ENCODE measurements around the gene IL10RA. TPM values are rescaled to one million over a fixed set of nuclear protein-coding genes. Genes with fewer than 3 reads are reported as not detected.

IL10RA gene
- total RNA-seq, 4 donors from 2014 or later = 23.2 to 65.9 (median 44.4) TPM

GRCh38 chr11:118033443-118033842 lies 47.2 kb downstream of the IL10RA start:
- DNase-seq (ENCODE audit: low spot score) = no peak
- TF ChIP-seq, protein P1, sequence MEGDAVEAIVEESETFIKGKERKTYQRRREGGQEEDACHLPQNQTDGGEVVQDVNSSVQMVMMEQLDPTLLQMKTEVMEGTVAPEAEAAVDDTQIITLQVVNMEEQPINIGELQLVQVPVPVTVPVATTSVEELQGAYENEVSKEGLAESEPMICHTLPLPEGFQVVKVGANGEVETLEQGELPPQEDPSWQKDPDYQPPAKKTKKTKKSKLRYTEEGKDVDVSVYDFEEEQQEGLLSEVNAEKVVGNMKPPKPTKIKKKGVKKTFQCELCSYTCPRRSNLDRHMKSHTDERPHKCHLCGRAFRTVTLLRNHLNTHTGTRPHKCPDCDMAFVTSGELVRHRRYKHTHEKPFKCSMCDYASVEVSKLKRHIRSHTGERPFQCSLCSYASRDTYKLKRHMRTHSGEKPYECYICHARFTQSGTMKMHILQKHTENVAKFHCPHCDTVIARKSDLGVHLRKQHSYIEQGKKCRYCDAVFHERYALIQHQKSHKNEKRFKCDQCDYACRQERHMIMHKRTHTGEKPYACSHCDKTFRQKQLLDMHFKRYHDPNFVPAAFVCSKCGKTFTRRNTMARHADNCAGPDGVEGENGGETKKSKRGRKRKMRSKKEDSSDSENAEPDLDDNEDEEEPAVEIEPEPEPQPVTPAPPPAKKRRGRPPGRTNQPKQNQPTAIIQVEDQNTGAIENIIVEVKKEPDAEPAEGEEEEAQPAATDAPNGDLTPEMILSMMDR (IDR thresholded peaks at IDR 0.05) = no peak
- ATAC-seq (ENCODE audit: low FRiP score) = no peak

- no peak for DNase-seq (ENCODE audit: low spot score)
- ATAC-seq (ENCODE audit: low FRiP score) = no peak
- TF ChIP-seq, protein P1 (IDR thresholded peaks at IDR 0.05) = no peak
Observed at GRCh38 chr11:118042141-118042540, 55.9 kb downstream of the IL10RA start.

DNA sequence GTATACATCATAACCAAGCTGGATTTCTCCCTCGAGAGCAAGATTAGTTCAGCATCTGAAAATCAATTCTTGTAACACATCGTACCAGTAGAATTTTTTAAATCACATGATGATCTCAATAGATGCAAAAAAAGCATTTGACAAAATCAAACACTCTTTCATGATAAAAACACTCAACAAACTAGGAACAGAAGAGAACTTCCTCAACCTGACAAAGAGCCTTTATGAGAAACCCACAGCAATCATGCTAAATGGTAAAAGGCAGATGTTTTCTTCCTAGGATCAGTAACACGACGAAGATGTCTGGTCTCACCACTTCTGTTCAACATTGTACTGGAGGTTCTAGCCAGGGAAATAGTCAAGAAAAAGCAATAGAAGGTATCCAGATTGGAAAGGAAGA lies 56.6 kb downstream of the IL10RA start:
- ATAC-seq (ENCODE audit: low FRiP score) = no peak
- DNase-seq (ENCODE audit: low spot score) = no peak
- TF ChIP-seq, protein P1 (IDR thresholded peaks at IDR 0.05) = no peak

DNA sequence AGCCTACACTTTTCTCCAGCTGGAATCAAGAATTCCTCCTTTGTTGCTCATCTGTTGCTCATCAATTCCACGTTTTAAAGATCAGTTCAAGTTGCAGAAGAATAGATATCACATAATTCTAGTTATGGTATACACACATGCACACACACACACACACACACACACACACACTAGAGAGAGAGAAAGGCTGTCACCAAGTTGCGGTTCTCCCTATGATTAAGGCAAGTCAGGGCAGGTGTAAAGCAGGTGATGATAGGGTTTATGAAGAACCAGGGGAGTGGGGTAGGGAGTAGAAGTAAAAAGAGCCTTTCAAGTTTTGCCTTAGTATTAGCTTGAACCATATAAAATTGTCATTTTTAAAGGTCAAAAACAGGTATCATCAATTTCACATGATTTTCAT lies 59.0 kb downstream of the IL10RA start:
- TF ChIP-seq, protein P1 (IDR thresholded peaks at IDR 0.05) = no peak
- peak; percentile 59 for ATAC-seq (ENCODE audit: low FRiP score)
- DNase-seq (ENCODE audit: low spot score) = no peak

- no peak for ATAC-seq (ENCODE audit: low FRiP score)
- TF ChIP-seq, protein P1 (IDR thresholded peaks at IDR 0.05) = no peak
- DNase-seq (ENCODE audit: low spot score) = no peak
Observed at GRCh38 chr11:118046051-118046963, 60.1 kb downstream of the IL10RA start.

- DNase-seq (ENCODE audit: low spot score) (no peak), ATAC-seq (ENCODE audit: low FRiP score) (no peak)
- TF ChIP-seq, protein P1 (IDR thresholded peaks at IDR 0.05) = no peak
Observed at GRCh38 chr11:118046964-118047700, 60.9 kb downstream of the IL10RA start.
